Testis (tissue), 2 donors: ENCODE data around the gene RNF31.

ENCODE experiments used
- POLR2A ChIP-seq: fragments of 450-650 bp; IDR thresholded peaks from one replicate; pipeline ENCODE4 v1.6.1; 2017; ENCODE audit warnings: antibody characterized with exemption, mild to moderate bottlenecking, moderate library complexity
- TF ChIP-seq, protein P1 (sequence below), 3 experiments: fragments of 450-650 bp in 2 of 3; fragments of 200-600 bp in 1 of 3; sonication (generic) in 1 of 3; IDR thresholded peaks; one replicate each; pipeline ENCODE4 v1.5.1; 2016 to 2019; ENCODE audit warnings: antibody characterized with exemption in 3 of 3, mild to moderate bottlenecking in 2 of 3, moderate library complexity in 1 of 3

DNA sequence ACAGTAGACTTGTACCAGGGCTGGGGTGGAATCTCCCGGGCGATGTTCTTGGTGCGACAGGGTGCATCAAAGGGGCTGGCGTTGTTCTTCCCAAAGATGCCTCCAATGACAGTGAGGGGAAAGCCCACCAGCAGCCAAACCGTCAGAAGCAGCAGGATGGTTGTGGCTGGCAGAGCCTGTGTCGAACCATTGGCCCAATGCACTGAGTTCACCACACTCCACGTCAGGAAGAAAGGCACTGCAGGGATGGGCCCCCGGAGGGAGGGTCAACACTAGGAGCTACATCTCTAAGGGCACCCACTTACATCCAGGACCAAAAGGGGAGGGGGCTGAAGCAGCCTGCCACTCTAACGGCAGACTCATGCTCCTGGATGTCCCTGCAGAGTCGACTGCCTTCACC is 43.1 kb downstream of the RNF31 start:
- TF ChIP-seq, protein P1, sequence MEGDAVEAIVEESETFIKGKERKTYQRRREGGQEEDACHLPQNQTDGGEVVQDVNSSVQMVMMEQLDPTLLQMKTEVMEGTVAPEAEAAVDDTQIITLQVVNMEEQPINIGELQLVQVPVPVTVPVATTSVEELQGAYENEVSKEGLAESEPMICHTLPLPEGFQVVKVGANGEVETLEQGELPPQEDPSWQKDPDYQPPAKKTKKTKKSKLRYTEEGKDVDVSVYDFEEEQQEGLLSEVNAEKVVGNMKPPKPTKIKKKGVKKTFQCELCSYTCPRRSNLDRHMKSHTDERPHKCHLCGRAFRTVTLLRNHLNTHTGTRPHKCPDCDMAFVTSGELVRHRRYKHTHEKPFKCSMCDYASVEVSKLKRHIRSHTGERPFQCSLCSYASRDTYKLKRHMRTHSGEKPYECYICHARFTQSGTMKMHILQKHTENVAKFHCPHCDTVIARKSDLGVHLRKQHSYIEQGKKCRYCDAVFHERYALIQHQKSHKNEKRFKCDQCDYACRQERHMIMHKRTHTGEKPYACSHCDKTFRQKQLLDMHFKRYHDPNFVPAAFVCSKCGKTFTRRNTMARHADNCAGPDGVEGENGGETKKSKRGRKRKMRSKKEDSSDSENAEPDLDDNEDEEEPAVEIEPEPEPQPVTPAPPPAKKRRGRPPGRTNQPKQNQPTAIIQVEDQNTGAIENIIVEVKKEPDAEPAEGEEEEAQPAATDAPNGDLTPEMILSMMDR (IDR thresholded peaks at IDR 0.05), result no peak
- TF ChIP-seq POLR2A, result no peak
